Stimulated activated CD8-positive, alpha-beta memory T cell treated with anti-CD3 and anti-CD28 coated beads, Interleukin-12 subunit alpha, Interleukin-12 subunit beta, amount 100 ng/mL, for 1 hour (primary cell): ENCODE results near the gene RTEL1.

Experiments
- DNase-seq: peaks from one replicate; pipeline ENCODE4 v3.0.0-alpha.2; 2020; ENCODE audit warnings: low read depth

RTEL1 gene

DNA sequence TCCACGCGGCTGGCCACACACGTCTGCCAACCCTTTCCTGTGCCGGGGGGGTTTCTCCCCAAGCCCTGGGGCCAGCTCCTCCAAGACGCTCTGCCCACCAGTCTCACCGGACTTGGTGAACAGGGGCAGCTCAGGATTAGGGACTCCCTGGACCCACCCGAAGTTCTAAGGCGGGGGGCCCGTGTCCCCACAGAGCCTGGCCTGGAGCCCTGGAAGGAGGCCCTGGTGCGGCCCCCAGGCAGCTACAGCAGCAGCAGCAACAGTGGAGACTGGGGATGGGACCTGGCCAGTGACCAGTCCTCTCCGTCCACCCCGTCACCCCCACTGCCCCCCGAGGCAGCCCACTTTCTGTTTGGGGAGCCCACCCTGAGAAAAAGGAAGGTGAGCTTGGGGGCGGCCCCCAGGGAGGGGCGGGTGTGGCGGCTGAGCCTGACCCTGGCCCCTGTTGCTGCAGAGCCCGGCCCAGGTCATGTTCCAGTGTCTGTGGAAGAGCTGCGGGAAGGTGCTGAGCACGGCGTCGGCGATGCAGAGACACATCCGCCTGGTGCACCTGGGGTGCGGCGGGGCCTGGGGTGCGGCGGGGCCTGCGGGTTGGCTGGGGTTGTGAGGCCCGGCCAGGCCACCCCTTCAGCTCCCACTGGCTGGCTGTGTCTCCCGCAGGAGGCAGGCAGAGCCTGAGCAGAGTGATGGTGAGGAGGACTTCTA, 83.7 kb downstream of the RTEL1 start:
- DNase-seq: no peak

DNA sequence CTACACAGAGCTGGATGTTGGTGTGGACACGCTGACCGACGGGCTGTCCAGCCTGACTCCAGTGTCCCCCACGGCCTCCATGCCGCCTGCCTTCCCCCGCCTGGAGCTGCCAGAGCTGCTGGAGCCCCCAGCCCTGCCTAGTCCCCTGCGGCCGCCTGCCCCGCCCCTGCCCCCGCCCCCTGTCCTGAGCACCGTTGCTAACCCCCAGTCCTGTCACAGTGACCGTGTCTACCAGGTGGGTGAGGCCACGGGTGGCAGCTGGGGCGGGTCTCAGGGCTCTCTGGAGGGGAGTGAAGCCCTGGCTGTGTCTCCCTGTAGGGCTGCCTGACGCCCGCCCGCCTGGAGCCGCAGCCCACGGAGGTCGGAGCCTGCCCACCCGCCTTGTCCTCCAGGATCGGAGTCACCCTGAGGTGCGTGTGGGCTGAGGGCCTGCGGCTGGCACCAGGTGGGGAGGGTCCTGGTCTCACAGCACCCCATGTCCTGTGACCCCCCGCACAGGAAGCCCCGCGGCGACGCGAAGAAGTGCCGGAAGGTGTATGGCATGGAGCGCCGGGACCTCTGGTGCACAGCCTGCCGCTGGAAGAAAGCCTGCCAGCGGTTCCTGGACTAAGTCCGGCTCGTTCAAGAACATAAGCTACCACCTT, 84.4 kb downstream of the RTEL1 start:
- DNase-seq: no peak

DNA sequence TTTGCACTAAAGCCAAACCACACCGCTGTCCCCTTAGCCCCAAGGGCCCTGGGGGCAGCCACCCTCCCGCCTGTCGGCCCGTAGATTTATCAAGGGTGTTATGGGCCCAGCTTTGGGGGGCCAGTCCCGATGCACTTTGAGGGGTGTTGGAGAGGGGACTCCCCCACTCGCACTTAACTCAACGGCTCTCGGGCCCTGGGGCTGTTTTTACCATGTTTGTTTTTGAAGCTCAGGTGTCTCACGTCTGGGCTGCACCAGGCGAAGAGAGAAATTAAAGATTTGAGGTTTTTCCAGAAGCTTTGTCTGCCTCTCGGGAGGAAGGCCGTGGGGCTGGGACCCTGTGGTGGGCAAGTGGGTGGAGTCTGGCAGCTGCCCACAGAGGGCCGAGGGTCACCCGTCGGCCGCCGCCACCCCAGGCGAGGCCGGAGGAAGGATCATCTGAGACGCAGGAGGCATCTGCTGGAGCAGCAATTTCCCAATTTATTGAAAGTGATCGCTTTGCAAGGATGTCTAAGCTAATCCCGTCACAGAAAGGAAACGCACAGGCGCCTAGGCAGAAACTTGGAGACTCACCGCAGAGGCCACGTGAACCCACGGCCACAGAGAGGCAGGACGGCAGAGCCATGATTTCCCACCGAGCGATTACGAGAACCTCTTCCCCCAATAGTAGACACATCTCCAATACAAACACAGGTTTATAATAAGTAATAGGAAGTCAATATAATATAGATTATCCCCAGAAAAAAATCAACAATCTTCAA, 85.3 kb downstream of the RTEL1 start:
- no peak for DNase-seq

DNA sequence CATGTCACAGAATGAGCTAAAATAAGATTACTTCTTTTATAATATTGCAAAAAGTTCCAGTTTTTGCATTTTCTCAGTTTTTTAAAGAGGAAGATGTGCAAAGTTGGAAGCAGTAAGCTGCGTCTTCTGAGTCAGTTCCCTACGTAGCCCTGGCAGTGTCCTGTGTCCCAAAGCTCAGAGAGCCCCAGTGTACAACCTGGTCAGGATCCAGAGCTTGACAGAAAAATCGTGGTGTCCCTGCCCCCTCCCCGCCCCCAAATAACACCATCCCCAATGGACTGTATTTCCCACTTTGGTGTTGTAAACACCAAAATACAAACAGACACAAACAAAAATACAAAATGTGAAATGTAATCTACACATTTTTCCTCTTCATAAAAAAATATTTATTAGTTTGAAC, 86.0 kb downstream of the RTEL1 start:
- no peak for DNase-seq

DNA sequence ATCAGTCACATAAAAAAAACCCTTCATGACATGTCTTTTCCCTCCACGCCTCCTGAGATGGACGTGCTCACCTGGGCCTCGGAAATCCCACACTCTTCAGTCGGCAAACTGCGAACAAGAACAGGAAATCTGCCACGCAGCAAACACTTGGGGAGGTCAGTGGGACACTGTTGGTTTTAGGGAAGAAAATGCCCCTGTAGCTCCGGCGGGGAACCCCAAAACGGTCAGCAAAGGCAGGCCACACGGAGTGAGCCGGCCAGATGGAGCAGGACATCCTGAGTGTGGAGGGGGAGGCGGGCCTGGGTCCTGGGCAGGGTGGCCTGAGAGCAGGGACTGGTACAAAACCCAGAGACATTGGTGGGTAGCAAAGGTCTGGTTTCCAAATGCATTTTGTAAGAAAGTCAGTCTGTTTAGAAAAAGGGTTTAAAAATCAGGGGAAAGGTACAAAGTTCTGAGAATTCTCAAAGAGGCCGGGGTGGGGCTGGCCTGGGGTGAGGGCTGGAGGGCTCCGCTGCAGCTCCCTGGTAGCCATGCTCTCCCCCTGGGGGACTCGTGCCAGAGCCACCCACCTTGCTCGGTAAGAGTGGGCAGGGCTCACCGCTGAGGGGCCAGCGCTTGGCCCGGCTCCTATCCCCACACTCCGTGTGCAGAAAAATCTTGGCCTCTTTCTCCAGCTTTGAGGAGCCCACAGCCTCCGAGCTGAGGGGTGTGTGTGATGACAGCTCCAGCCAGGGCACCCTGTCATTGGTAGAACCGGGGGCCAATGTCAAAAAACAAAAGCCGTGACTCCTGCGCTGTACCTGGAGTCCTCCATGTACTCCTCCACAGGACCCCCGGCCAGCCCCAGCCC, 86.7 kb downstream of the RTEL1 start:
- no peak for DNase-seq

DNA sequence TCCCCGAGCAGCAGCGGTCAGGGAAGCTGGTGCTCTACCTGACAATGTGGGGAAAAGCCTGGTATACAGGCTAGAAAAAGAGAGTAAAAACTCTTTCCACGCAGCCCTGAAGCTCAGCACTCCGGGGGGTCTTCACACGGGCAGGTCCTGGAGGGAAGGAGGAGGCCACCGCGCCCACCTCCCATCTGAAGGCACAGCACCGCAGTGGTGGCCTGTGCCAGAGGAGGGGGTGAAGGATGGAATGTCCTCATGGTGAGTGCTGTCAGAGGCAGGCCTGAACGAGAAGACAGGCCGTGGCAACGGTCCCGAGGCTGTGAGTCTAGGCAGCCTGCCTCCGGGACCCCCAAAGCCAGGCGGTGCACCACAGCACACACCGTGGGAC, 87.3 kb downstream of the RTEL1 start:
- no peak for DNase-seq
